ENCODE measurements around the gene NAXD.
"Not testable (repeated sequence)": the region's sequence is repeated elsewhere in the genome, so short reads cannot be mapped to it uniquely, and the experiment has no call there.

The NAXD gene

DNA sequence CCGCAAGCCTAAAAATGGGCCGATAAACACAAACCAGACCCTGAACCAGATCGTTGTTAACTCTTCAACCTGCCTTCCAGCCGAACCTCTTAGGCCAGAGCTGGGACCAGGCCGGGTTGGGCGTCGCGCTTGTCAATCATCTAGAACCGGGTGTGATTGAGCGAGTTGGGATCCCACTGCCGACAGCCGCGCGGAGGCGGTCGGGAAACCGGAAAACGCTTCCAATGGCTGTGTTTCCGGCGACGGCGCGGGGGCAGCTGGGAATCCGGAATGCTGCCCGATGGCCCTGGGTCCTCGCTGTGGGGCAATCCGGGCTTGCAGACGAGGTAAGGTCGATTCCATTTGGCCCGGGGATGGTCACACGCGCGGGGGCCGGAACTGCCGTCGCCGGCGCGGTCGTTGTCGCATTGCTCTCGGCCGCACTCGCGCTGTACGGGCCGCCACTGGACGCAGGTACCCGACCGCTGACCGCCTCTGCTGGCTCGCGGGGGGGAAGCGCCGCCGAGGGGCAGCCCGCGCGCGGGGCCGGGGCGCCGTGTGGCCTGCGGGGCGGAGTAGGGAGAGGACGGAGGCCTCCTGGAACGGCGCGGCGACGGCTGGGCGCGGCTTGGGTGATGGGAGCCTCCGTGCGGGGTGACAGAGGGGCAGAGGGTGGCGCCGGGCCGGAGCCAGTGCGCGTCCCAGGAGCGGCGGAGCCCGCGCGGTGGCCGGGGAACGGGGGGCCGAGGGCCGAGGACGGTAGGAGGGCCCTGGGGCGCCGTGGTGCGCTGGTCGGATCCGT lies at the start of gene NAXD:
Gene NAXD (plus strand): TSS at position 224 of the 781 bp plus-strand sequence. CDS start 57 bp downstream, at position 281.
- H3K27ac ChIP-seq, result peak within 1 kb of the TSS; percentile 87
- peak; percentile 62 for DNase-seq (ENCODE audit: low read depth, low spot score)

DNA sequence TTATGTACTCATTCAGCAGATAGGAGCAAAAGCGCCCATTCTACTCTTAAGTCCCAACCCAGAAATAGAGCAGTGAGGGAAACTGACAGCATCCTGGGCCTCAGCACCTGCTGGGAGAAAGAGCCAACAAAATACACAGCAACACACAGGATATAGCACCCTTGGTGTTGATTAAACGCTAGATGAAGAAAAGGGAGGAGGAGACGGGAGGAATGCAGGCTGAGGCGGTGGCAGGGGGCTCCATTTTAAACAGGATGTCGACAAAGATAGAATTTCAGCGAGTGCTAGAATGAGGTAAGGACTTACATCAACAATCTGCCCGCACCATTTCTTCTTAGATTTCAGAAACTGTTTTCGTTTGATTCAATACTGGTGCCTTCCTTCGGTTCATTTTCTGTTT lies 49.2 kb upstream of the NAXD start:
- no peak for DNase-seq (ENCODE audit: low read depth, low spot score)

GRCh38 chr13:110568612-110569011 lies 46.7 kb upstream of the NAXD start:
- DNase-seq (ENCODE audit: low read depth, low spot score), result no peak
- H3K27ac ChIP-seq, result no peak overlapping the region

More for the DNA sequence above, 49.2 kb upstream of the NAXD start:
- H3K27ac ChIP-seq, result no peak overlapping the region

DNA sequence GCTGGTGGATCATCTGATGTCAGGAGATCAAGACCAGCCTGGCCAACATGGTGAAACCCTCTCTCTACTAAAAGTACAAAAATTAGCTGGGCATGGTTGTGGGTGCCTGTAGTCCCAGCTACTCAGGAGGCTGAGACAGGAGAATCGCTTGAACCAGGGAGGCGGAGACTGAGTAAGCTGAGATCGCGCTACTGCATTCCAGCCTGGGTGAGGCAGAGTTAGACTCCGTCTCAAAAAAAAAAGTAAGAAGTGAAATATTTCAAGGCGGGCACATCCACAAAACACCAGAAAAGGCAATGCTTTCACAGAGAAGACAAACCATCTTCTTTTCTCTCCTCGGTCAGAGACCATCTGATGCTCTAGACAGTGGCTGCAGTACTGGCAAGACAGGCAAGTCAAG lies 45.4 kb upstream of the NAXD start:
- not testable (repeated sequence) for DNase-seq (ENCODE audit: low read depth, low spot score); H3K27ac ChIP-seq

DNA sequence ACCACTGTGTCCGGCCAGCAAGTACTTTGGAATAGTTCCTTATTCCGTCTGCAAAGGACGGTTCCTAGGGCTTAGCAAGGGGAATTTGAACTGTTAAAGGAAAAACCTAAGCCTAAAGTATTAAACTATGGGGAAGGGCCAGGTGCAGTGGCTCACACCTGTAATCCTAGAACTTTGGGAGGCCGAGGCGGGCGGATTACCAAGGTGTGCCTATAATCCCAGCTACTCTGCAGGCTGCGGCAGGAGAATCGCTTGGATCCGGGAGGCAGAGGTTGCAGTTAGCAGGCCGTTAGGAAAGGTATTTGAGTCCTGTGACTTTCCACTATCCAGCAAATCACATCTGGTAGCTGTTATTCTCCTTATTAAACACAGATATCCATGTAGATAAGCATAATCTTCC lies 44.5 kb upstream of the NAXD start:
- no peak for DNase-seq (ENCODE audit: low read depth, low spot score)
- no peak overlapping the region for H3K27ac ChIP-seq

GRCh38 chr13:110571896-110572777 lies 43.2 kb upstream of the NAXD start:
- H3K27ac ChIP-seq, result no peak overlapping the region

GRCh38 chr13:110572778-110573118 lies 42.6 kb upstream of the NAXD start:
- DNase-seq (ENCODE audit: low read depth, low spot score), result no peak
- H3K27ac ChIP-seq, result no peak overlapping the region

More at GRCh38 chr13:110571896-110572777, 43.2 kb upstream of the NAXD start:
- no peak for DNase-seq (ENCODE audit: low read depth, low spot score)

DNA sequence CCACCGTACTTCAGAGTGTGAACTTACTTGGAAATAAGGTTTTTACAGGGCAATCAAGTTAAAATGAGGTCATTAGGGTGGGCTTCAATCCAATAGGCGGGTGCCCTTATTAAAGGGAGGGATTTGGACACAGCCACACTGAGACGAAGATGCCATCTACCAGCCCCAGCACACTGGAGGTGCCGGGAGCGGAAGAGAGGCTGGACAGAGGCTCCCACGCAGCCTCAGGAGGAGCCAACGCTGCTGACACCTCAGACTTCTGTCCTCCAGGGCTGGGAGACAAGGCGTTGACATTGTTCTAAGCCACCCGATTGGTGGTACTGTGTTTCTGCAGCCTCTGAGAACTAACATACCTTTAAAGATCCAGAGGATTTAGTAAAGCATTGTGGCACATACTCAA lies 41.2 kb upstream of the NAXD start:
- H3K27ac ChIP-seq, result no peak overlapping the region
- no peak for DNase-seq (ENCODE audit: low read depth, low spot score)

GRCh38 chr13:110575322-110576069 lies 39.8 kb upstream of the NAXD start:
- no peak for DNase-seq (ENCODE audit: low read depth, low spot score)
- no peak overlapping the region for H3K27ac ChIP-seq

- no peak for DNase-seq (ENCODE audit: low read depth, low spot score)
- H3K27ac ChIP-seq, result no peak overlapping the region
These were observed 39.3 kb upstream of the NAXD start for GRCh38 chr13:110576070-110576394.

- DNase-seq (ENCODE audit: low read depth, low spot score), result no peak
- H3K27ac ChIP-seq, result no peak overlapping the region
These were observed 38.4 kb upstream of the NAXD start for GRCh38 chr13:110576736-110577476.

DNA sequence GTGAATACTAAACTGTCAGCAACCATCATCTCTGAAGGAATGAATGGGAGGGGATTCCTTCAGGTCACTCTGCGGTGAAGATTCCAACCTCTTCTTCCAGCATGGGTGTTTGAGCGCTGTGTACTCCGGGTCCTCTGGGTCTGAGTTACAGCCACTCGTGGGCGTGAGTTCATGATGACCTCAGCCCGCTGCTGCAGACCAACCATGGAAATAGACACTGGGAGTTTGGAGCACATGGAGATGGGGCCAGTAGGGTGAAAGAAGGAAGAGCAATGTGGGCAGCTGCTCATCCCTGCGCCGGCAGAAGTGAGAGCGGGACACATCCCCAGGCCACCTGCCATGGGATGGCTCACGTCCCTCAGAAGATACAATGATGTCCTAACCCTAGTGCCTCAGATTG lies 37.0 kb upstream of the NAXD start:
- no peak overlapping the region for H3K27ac ChIP-seq
- no peak for DNase-seq (ENCODE audit: low read depth, low spot score)

DNA sequence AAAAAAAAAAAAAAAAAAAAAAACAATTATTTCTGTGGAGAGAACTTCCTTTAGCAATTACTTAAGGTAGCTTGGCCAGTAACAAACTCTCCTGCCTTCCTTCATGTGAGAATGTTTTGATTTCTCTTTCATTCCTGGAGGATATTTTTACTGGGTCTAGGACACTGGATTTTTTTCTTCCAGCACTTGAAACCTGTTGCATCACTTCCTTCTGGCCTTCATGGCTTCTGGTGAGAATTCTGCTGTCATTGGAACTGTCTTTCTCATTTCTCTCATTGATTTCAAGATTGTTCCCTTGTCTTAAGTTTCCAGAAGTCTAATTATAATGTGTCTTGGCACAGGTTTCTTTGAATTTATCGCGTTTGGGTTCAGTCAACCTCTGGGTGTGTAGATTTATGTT lies 34.5 kb upstream of the NAXD start:
- H3K27ac ChIP-seq, result no peak overlapping the region
- DNase-seq (ENCODE audit: low read depth, low spot score), result no peak

GRCh38 chr13:110581506-110582185 lies 33.7 kb upstream of the NAXD start:
- no peak for DNase-seq (ENCODE audit: low read depth, low spot score)
- H3K27ac ChIP-seq, result no peak overlapping the region

GRCh38 chr13:110582421-110582954 lies 32.9 kb upstream of the NAXD start:
- H3K27ac ChIP-seq, result no peak overlapping the region
- DNase-seq (ENCODE audit: low read depth, low spot score), result no peak

- no peak overlapping the region for H3K27ac ChIP-seq
- no peak for DNase-seq (ENCODE audit: low read depth, low spot score)
These were observed 32.0 kb upstream of the NAXD start for GRCh38 chr13:110583178-110583865.

- no peak for DNase-seq (ENCODE audit: low read depth, low spot score)
- H3K27ac ChIP-seq, result no peak overlapping the region
These were observed 25.5 kb upstream of the NAXD start for GRCh38 chr13:110589793-110590390.

DNA sequence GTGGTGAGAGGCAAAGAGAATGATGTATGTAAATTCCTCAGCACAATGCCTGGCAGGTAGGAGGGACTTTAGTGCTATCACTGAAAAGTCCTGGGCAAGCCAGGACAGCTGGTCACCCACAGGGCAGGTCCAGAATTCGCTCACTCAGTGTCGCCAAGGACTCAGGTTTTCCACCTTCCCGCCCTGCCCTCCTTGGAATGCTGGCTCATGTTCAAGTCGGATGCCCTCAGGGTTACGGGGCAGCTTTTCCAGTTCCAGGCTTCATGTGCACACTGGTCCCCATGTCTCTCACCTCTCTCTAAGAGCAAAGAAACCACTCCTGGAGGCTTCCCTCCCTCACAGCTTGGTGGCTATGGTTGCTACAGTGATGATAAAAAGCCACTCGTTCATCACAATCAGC lies 24.8 kb upstream of the NAXD start:
- H3K27ac ChIP-seq, result no peak overlapping the region
- DNase-seq (ENCODE audit: low read depth, low spot score), result no peak

Data from epithelial cell of prostate (primary cell).